GM19397 (cell line): Measurements from ENCODE around the gene TRRAP.

ENCODE experiments used
- ATAC-seq: cut with Tn5 transposase; IDR thresholded peaks from one replicate; pipeline ENCODE4 v1.9.1; 2021; ENCODE audit warnings: mild to moderate bottlenecking, moderate library complexity; ENCODE audit not compliant: unreplicated experiment

TRRAP gene

DNA sequence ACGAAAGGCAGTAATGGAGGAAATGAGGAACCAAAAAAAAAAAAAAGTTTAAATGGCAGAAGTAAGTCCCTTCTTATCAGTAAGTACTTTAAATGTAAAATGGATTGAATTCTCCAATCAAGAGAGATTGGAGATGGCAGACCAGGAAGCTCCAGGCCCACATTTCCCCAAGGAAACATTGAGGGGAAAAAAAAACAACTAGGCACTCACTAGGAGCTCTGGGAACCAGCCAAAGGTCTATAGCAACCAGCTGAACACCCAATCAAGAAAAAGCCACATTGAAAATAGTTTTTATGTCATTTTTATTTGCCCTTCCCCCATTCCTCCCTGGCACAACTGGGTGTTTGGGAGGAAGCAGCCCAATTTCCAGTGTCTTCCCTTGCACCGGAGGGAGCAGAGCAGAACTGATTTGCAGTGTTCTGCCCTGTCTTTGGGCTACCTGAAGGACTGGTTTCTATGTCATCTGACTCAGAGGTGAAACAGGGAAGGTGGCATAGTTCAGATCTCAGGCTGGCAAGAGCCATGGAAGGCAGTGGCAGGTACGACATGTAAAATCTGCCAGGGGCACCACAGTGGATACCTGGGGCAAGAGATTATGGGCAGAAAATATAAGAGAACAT is 143.7 kb downstream of the TRRAP start:
- ATAC-seq: no peak

DNA sequence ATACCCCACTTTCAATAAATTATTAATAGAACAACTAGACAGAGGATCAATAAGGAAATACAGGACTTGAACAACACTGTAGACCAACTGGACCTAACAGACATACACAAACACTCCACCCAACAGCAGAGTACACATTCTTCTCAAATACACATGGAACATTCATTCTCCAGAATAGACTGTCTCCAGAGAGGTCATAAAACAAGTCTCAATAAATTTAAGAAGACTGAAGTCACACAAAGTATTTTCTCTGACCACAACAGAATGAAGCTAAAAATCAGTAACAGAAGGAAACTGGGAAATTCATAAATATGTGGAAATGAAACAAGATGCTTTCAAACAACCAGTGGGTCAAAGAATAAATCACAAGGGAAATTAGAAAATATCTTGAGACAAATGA is 145.7 kb downstream of the TRRAP start:
- ATAC-seq: no peak

DNA sequence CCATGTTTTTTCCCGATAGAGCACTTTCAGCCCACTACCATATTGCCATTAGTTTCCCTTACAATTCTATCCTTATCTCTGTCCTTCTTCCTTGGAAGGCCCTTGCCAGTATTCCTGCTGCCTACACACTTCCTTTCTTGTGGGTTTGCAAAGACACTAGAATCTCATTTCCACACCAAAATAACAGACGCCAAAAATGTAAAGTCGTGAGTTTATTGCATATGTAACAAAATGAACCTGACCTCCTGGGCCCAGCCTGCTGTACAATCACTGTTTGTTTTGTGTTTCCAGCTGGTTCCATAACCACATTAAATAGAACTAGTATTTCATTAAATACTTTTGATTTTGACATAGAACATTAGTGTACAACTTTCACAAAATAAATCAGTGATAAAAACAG is 148.9 kb downstream of the TRRAP start:
- ATAC-seq: no peak

DNA sequence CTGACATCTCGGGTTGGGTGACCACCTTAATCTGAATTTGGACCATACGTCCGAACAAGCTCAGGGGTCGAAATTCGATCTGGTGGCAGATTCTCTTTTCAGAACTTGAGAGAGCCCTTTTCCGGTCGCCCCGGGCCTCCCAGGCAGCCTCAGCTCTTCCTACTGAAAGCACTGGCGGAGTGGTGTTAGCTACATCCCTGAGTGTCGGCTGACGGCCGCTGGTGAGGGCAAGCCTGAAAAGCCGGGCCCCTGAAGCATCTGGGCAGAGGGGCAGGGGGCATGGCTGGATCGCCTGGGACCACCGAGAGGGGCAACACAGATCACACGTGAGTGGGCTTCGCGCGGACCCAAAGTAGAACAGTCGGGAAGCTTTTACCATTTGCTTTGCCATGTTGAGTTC is 149.5 kb downstream of the TRRAP start:
- no peak for ATAC-seq

DNA sequence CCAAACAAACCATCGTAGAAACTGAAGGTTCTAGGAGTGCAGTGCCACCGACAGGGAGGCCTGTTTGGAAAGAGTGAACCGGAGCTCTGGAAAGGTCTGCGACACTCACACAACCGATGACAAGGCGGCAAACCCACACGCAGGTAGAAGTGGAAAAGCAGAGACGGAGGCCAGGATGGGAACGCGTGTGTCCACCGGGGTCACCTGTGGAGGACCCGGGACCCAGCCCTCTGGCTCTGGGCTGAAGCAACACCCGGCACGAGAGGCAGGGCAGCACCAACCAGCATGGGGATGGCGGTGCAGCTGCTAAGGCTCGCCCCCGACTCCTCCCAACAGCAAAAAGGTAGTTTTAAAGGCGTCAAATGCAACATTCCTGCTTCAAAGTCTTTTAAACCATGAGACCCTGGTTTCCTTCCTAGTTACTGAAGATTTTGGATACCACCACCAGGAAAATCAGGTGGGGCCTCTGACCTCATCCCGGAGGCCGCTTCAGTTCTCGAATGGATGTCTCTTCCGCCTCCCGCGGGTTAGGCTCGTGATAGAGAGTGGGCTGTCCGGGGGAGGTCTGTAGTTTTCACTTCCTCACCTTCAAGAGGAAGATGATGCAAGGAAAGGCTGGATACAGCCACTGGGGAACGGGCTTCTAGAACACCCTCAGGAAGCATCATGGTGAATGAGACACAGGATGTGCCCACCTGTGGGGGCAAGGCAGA is 150.1 kb downstream of the TRRAP start:
- no peak for ATAC-seq

DNA sequence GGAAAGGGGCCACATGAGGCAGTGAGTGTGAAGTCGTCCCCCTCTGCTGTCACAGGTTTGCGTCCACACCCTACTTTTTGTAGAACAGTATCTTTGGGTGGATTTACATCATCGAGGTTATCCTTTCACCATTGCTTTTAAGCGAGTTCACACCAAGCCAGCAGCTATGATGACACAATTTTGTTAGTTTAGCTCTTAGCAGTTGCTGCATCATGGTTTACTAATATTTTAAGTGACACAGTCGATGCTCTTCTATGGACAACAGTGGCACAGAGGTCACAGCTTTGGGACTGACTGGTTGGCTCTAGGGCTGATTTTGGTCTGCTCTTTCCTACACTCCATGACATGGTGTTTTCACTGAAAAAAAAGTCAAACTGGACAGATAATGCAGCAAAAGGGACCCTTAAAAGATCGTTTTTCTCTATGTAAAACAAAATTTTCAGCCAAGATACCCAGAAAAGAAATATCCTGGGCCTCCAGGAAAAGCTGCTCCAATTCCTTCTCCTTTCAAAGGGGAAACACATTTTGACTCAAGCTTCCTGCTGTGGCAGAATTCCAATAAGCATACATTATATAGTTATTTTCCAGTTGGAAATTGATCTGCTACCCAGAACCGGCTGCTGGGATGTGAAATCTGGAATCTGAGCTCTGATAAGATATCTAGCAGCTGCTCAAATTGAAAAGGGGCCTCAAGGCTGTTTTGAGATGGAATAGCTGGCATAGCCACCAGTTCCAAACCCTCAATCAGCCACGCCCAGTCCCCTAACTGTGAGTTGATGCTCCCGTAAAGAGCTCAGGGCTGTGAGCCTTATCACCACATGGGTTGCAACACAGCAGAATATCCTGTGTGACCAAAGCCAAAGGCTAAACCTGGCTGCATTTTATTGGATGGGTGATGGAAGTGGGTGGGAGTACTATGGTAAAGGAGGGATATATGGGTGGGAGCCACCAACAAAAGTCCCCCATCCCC is 151.4 kb downstream of the TRRAP start:
- no peak for ATAC-seq

DNA sequence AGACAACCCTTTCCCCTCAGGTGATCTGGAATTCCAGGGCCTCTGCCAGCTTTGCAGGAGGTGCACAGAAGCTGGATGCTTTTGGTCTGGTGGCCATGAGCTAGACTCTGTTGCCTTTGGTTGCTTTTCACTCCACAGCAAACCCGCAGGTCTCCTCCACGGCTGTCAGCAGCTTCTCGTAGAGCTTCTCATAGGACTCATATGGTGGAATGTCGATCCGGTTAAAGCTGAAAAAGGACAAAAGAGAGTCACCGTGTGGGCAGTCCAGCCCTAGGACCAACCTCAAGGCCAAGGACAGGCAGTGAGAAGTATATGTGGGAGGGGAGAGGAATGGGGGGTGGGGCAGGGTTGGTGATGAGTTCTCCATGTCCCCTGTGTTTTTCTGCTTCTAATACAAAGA is 152.1 kb downstream of the TRRAP start:
- ATAC-seq: no peak

DNA sequence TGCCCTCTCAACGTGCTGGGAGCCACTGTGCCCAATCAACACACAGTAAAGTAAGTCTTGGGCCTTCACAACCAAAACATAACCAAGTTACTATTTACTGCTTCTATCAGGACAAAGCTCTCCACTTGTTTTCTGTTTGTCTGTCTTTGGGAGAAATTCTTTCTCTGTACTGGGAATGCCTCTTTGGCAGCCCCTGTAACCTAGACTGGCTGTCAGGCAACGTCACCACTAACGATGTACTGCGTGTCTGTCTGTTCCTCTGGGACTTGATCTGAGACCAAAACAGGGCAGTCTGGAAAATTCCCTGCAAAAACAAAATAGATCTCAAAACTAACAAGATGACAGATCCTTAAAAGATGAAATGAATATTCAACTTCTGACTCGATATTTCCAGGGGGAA is 152.6 kb downstream of the TRRAP start:
- no peak for ATAC-seq

DNA sequence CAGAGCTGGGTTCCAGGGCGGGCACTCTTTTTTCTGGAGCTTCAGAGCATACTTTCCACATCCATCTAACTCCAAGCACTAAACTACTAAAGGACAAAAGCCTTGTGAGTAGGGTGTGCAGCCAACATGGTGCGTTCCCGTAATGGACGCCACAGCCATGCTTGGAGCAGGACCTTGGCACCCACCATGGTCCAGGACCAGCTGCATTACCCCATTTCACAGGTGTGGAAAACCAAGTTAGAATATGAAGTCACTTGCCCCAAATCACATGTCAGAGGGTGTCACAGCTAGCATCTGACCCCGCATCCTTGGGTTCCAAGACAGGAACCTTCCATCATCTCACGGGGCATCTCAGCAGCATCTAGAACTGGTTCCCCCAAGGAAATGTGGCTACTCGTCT is 153.2 kb downstream of the TRRAP start:
- ATAC-seq: no peak

DNA sequence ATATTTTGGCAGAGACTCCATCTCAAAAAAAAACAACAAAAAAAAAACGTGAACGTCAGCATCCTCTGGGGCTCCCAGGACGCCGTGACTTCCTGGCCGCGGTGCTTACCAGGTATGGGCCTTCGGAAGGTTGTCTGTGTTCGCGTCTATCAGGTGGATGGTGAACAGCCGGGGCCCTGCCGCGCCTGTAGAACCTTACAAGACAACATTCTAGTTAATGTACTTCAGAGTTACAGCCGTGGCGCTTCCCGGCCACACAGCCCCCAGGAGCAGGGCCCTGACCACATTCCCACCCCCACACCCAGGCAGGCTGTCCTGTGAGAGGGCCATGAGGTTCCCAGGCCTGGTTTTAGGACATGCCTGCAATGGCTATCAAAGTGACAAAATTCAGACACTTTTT is 154.6 kb downstream of the TRRAP start:
- ATAC-seq: no peak

DNA sequence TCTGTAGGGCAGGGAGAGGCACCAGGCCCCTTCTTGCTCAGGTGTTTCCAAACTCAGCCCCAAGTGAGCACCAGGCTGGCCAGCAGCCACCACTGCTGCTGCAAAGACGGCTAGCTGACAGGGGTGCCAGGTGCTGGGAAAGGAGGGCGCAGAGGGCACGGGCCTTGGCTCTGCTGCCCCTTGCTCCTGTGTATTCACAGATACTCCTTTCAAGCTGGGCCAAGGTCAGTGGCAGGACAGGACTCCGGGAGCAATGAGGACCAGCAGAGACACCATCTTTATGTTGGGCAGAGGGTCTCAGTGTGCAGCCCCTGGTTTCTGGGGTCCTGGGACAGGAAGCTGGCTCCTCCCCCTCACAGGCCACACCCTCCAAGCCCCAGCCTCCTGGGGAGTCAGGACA is 155.4 kb downstream of the TRRAP start:
- no peak for ATAC-seq

DNA sequence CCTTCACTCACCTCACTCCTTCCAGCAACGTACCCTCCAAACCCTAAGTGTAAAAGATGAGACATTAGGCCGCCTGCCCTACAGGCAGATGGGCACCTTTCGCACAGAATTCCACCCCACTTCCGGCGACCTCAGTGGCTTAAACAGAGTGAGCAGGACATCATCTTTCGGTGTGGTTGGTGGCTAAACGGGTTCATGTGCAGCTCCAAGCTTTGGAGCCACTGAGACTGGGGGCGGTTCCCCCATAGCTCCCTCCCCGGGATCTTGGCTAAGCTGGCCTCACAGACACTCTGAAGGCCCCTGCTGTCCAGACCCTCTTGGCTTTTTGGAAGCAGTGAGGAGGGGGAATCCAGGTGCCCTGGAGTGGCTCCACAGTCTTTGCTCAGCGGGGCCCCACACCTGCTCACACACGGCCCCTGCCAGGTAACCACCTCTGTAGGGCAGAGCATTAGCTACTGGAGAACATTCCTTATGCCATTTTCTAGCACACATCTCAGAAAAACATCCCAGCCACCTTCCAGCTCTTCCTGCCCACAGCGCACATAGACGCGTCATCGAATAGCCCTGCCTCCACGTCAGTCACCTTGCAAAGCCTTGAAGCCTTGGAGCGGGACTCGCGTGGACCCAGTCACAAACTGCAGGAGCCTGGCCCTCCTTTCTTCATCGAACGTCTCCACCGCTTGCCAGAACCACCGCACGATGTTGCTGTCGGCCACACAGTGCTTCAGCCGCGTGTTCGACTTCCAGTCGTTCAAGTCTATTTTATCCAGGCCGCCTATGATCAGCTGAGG is 156.8 kb downstream of the TRRAP start:
- no peak for ATAC-seq

DNA sequence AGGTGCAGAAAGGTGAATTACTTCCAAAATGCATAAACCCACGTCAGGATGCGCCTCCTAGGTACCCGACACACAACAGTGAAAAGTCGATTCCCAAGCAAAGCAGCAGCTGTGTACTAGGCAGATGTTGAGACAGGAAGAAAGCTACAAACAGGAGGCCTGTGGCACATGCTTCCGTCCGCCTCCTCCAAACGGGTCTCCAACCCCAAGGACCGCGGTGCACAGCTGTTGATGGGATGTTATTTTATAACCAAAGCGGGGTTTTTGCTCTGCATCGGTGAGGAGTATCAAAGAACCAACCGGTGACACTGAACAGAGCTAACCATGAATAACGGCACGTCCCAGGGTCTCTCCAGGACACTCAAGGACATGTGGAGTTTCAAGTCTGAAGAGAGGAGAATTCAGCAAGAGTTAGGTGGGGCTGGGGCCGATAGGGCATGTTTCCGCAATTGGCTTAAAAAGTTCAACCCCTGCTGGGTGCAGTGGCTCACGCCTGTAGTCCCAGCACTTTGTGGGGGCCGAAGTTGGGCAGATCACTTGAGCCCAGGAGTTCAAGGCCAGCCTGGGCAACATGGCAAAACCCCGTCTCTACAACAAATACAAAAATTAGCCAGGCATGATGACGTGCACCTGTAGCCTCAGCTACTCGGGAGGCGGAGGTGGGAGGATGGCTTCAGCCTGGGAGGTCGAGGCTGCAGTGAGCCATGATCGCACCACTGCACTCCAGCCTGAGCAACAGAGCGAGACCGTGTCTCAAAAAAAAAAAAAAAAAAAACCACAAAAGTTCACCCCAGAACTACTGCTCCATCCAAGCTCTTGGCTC is 157.6 kb downstream of the TRRAP start:
- ATAC-seq: no peak

DNA sequence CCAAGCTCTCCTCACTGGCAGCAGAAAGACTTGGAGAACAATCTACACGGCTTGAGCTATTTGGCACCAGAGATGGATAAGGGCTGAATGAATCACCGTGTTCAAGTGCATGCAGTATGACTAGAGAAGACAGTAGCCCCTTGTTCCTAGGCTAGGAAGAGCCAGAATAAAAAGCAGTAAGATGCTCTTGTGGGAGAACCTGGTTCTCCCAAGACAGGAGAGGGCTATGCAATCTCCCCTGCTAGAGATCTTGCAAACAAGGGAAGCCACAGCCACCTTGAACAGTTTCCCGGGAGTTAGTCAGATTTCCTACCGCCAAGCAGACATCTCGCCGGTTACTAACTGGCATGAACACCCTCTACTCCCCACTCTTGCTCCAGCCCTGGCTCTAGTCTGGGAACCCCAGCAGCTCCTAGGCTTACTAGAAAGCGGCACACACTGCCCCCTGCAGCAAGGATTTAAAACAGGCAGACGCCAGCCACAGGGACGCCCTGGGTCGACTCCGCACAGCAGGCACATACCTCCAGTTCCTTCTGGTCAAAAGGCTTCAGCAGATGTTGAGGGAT is 158.3 kb downstream of the TRRAP start:
- no peak for ATAC-seq

DNA sequence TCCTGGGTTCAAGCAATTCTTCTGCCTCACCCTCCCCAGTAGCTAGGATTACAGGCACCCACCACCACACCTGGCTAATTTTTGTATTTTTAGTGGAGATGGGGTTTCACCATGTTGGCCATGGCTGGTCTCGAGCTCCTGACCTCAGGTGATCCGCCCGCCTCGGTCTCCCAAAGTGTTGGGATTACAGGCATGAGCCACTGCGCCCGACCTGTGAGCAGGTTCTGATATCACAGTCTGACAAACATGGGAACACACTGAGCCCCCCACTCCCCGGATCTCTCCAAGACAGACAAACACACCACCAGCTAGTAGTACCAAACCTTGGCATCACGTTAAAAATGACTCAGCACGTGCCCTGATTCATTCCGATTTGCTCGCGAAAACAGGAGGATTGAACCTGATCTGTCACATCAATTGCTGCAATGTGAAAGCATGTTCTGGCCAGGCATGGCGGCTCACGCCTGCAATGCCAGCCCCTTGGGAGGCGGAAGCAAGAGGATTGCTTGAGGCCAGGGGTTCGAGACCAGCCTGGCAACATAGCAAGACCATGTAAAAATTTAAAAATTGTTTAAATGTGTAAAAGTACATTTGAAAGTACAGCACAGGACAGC is 159.1 kb downstream of the TRRAP start:
- ATAC-seq: no peak

DNA sequence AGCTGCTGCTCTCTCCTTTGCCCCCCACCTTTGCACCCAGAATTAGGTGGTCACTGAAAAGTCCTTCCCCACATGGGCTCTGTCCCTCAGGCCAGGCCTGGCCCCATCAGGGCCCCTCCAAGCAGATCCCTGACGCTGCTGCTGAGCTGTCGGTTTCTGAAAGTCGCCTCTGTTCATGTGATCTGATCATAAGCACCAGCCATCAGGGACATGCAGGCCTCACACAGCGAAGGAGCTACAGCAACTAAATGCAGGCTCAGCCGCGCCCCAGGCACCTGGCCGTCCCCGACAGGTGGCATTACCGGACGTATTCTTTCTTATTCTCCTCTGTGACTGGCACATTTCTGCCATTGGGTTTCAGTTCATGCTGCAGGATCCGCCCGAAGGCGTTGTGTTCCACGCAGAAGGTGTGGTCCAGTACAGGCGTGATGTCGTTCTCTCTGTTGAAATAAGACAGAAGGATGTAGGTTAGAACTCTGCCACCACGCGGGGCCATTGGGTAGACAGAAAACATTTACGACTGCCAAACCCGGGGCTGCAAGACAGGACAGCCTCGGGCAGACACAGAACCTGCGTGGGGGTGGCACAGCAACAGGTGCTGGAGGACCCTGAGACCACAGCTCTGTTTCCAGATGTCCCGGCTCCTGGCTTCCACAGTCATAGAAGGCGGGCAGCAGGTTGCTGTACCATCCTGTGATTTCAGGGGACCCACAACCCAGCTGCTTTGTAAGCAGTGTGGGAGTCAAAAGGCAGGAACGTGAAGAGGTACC is 159.9 kb downstream of the TRRAP start:
- ATAC-seq: no peak

DNA sequence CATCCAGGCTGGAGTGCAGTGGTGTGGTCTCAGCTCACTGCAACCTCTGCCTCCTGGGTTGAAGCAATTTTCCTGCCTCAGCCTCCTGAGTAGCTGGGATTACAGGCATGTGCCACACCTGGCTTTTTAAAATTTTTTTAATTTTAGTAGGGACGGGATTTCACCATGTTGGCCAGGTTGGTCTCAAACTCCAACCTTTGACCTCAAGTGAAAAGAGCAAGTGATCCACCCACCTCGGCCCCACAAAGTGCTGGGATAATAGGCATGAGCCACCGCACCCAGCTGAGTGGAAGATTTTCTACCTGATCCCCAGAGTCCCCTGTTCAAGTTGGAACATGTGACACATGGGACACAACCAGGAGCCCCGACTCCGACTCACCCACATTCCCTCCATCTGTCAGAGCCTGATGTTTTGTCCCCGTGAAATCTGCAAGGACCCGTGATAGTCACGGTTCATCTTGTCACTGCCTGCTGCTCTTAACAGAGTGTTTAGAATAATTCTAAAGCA is 161.1 kb downstream of the TRRAP start:
- ATAC-seq: no peak
